ENCODE results near the gene ZNRF3.
"Not testable (repeated sequence)": the region's sequence is repeated elsewhere in the genome, so short reads cannot be mapped to it uniquely, and the experiment has no call there.

ZNRF3 gene

GRCh38 chr22:28884747-28885350 is 1.5 kb downstream of the ZNRF3 start:
- no peak for DNase-seq

DNA sequence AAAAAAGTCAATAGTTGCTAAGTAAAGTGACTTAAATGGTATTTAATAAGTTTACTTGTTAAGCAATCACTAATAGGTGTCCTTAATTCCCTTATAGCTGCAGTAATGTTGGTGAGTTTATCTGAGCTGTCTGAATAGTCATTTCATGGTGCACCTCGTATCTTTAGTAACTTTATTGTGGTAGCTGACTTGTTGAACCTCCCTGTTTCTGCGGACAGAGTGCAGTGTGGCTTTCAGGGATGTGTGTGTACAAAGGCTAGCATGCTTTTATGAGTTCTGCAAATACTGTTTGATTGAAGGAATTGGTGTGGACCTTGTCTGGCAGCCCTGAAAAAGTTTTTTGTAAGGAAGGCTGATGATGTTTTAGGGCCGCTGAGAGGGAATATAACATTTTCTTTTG is 2.6 kb downstream of the ZNRF3 start:
- no peak for DNase-seq

DNA sequence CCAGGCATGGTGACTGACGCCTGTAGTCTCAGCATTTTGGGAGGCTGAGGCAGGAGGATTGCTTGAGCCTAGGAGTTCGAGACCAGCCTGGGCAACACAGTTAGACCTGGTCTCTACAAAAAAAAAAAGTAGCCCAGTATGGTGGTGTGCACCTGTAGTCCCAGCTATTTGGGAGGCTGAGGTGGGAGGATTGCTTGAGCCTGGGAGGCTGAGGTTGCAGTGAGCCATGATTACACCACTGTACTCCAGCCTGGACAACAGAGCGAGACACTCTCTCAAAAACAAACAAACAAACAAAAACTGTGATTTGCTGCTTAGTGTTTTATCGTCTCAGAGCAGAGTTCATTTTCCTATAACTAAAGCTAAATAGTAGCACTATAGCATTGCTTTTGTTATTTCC is 3.3 kb downstream of the ZNRF3 start:
- not testable (repeated sequence) for DNase-seq

- no peak for DNase-seq
Observed at GRCh38 chr22:28887725-28888459, 4.5 kb downstream of the ZNRF3 start.

- no peak for DNase-seq
Observed at GRCh38 chr22:28889478-28890024, 6.2 kb downstream of the ZNRF3 start.

DNA sequence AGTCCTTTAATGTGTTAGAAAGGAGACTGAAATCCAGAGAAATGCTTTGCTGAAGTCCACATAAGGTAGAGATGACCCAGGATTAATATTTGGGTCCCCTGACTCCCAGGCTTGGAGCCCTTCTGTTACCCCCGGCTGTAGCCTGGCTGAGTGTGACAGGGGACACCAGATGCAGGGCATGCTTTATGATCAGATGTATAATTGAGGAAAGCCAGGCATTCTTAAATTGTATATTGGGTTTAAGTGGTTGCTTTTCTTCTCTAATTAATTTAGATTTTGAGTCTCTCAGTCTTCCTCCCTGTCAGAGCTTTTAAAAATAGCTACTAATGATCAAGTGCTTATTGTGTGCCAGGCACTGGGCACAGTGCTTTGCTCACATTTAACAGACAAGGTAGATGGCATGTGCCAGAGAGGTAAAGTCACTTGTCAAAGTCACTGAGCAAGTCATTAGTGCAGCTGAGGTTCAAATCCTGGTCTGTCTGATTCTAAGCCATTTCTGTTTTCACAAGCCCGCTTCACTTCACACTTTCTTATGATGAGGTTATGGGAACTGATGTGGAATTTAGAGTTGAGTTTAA is 7.9 kb downstream of the ZNRF3 start:
- no peak for DNase-seq

GRCh38 chr22:28892175-28892731 is 8.9 kb downstream of the ZNRF3 start:
- no peak for DNase-seq

DNA sequence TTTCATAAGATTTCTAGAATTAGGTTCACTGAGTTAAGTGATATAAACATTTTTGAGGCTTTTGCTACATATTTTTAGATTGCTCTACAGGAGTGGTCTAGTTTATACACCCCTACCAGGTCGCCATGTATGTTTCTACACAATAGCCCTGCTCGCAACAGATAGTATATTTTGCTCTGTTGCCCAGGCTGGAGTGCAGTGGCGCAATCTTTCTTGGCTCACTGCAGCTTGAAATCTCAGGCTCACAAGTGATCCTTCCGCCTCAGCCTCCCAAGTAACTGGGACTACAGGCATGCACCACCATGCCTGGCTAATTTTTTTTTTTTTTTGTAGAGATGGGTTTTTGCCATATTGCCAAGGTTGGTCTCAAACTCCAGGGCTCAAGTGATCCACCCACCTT is 10.4 kb downstream of the ZNRF3 start:
- DNase-seq = no peak

GRCh38 chr22:28894334-28894733 is 11.0 kb downstream of the ZNRF3 start:
- no peak for DNase-seq

- DNase-seq = no peak
Observed at GRCh38 chr22:28894807-28895206, 11.4 kb downstream of the ZNRF3 start.

DNA sequence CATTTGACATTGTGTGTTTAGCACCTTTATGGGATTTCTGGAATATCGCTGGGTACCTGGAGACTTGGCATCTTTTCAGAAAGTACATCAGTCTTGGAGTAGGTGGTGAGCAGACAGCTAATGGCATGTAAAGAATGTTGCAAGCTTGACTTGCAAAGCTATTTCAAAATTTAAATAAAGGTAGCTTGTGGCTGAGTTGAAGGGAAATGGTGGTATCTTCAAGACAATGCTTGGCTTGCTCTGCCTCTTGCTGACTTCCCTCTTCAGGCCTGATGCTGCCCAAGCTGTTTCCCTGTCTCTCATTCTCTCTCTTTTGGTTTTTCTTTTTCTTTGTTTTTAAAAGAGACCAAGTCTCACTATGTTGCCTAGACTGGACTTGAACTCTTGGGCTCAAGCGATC is 13.2 kb downstream of the ZNRF3 start:
- DNase-seq = no peak

DNA sequence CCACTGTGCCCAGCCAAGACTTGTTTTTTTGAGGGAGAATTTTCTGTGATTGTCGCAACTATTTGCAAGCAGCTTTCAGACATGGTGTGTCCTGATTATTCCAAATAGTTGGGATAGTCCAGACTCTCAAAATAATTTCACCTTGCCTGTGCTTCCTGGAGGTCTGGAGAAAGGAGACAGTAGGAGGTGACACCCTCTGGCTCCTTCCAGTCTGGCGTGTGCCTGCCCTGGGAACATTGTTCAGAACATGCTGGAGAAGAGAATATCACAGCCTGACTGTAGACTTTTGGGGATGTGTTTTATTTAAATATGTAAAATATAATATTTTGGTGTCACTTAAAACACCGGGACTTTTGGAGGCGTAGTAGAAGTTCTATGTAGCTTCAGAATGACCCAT is 14.9 kb downstream of the ZNRF3 start:
- no peak for DNase-seq

GRCh38 chr22:28899199-28899853 is 16.0 kb downstream of the ZNRF3 start:
- DNase-seq = peak in 2 of 5 experiments; percentile 59 to 73

- no peak for DNase-seq
Observed at GRCh38 chr22:28900379-28900925, 17.1 kb downstream of the ZNRF3 start.

DNA sequence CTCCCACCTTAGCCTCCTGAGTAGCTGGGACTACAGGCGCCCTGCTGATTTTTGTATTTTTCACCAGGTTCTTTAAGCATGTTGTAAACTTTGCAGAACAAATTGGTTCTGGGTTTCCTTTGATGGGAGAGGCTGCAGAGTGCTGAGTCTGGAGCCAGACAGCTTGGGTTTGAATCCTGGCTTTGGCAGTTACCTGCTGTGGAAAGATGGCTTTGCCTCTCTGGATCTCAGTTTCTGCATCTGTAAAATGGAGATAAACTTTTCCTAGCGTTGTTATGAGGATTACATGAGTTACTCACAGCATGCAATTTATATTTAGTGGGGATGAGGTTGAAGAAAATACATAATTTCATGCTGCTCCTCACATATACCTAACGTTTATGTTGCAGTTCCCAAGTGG is 19.1 kb downstream of the ZNRF3 start:
- no peak for DNase-seq

GRCh38 chr22:28903080-28903479 is 19.7 kb downstream of the ZNRF3 start:
- DNase-seq = no peak

DNA sequence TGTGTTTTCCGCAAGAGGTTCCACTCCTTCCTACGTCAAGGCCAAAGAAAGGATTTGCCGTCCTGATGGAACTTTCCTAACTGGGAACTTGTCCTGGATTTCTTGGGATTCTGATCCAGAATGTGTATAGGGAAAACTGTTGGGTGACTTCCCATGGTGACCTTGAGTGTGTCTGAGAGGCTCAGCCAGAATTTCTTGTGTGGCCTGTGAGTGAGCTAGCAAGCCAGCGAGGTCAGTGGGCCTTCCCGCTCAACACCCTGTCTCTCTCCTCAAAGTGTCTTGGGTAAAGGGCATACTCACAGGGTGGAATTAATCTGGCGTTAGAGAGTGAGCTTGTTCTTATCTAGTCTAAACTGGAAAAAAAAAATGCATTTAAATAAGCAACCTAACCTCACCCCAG is 20.4 kb downstream of the ZNRF3 start:
- no peak for DNase-seq

DNA sequence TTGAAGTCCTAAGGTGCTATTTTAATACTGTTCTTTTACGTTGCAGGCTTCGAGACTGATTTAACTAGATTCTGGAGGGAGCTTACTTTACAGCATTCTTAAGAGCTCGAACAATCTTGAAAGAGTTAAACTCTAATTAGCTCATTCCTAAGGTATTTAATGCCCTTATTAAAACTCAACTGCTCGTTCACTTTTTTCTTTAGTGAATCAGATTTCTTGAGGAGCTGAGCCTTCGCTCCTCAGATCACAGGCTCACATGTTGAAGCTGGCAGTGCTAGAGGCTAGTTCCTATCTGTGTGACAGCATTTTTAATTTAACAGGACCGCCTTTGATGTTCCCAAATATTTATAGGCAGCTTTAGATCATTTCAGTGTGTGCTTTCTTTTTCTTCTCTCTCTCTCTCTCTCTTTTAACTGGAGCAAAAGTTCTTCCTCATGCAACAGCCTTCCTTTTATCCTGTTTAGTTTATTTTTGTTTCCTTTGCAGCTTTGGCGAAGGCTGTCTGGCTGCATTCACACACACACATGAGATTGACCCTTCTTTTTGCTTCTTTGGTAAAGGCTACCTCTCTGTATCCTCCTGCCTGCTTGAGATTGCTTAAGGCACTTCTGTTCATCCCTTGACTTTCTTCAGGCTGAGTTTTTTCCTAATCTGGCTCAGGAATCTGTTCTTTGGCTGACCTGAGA is 21.0 kb downstream of the ZNRF3 start:
- no peak for DNase-seq

DNA sequence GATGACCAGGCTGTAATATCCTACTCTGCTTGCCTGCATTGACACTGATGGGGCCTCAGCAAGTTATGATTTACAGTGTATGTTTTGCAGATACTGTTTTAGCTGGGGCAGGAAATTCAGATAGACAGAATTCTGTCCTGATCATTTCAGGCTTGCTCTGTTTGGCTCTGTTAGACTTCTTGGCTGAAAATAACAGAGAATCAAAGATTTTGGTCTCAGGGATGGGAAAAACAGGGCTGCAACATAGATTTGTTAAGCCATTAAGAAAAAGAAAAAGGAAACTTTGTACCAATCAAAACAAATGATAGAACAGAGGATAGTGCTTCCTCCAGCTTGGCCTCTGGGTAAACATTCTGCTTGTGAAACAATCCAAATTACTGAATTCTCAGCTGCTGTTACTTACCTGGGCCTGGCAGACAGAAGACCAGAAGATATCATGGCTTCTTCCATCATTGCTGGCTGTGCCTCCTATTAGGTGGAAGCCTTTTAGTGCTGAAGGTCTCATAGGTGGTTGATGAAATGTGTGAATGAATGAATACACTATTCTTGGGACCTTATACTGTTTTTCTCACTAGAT is 22.0 kb downstream of the ZNRF3 start:
- DNase-seq = no peak

- no peak for DNase-seq
Observed at GRCh38 chr22:28906312-28906711, 22.9 kb downstream of the ZNRF3 start.

- peak in 2 of 5 experiments; percentile 35 to 68 for DNase-seq
Observed at GRCh38 chr22:28907311-28908008, 24.1 kb downstream of the ZNRF3 start.

All from T-helper 2 cell (primary cell).